HG03095 (cell line): Measurements from ENCODE around the gene CNKSR2.

Experiments
- ATAC-seq: cut with Tn5 transposase; IDR thresholded peaks from one replicate; pipeline ENCODE4 v1.9.1; 2021; ENCODE audit warnings: moderate library complexity; ENCODE audit not compliant: unreplicated experiment

Gene CNKSR2

GRCh38 chrX:21374163-21374993 is at the start of gene CNKSR2:
CNKSR2 (plus strand) TSS chrX:21374418; CDS start chrX:21374898, 480 bp downstream.
- peak; percentile 71 for ATAC-seq

GRCh38 chrX:21354725-21355124 is 19.5 kb upstream of the CNKSR2 start:
- no peak for ATAC-seq

- no peak for ATAC-seq
Measured at GRCh38 chrX:21355831-21356230, 18.4 kb upstream of the CNKSR2 start.

- no peak for ATAC-seq
Measured at GRCh38 chrX:21369613-21370012, 4.6 kb upstream of the CNKSR2 start.

- no peak for ATAC-seq
Measured at GRCh38 chrX:21373001-21373400, 1.2 kb upstream of the CNKSR2 start.

GRCh38 chrX:21373637-21374162 is 518 bp upstream of the CNKSR2 start:
- peak; percentile 28 for ATAC-seq

- ATAC-seq, result no peak
Measured at GRCh38 chrX:21374994-21375707, 933 bp downstream of the CNKSR2 start.

GRCh38 chrX:21375708-21376009 is 1.4 kb downstream of the CNKSR2 start:
- no peak for ATAC-seq

GRCh38 chrX:21376636-21377035 is 2.4 kb downstream of the CNKSR2 start:
- no peak for ATAC-seq

- ATAC-seq, result no peak
Measured at GRCh38 chrX:21379991-21380390, 5.8 kb downstream of the CNKSR2 start.

GRCh38 chrX:21382715-21383114 is 8.5 kb downstream of the CNKSR2 start:
- ATAC-seq, result no peak

- ATAC-seq, result no peak
Measured at GRCh38 chrX:21383546-21383945, 9.3 kb downstream of the CNKSR2 start.

GRCh38 chrX:21384178-21384577 is 10.0 kb downstream of the CNKSR2 start:
- no peak for ATAC-seq

- no peak for ATAC-seq
Measured at GRCh38 chrX:21394792-21395191, 20.6 kb downstream of the CNKSR2 start.

GRCh38 chrX:21398426-21398825 is 24.2 kb downstream of the CNKSR2 start:
- no peak for ATAC-seq

GRCh38 chrX:21400408-21401121 is 26.3 kb downstream of the CNKSR2 start:
- ATAC-seq, result no peak

GRCh38 chrX:21408307-21408706 is 34.1 kb downstream of the CNKSR2 start:
- ATAC-seq, result no peak

GRCh38 chrX:21408788-21409187 is 34.6 kb downstream of the CNKSR2 start:
- ATAC-seq, result no peak

- no peak for ATAC-seq
Measured at GRCh38 chrX:21412029-21412428, 37.8 kb downstream of the CNKSR2 start.

GRCh38 chrX:21412883-21413282 is 38.7 kb downstream of the CNKSR2 start:
- ATAC-seq, result no peak

GRCh38 chrX:21427086-21427485 is 52.9 kb downstream of the CNKSR2 start:
- ATAC-seq, result no peak

- ATAC-seq, result no peak
Measured at GRCh38 chrX:21437036-21437435, 62.8 kb downstream of the CNKSR2 start.
